Activated CD4-positive, alpha-beta memory T cell treated with anti-CD3 and anti-CD28 coated beads, Interleukin-2, amount 10 ng/mL, durations not matched to agents 7 days and 5 days (primary cell): ENCODE results near the gene CLMN. TPM values are rescaled to one million over a fixed set of nuclear protein-coding genes. Genes with fewer than 3 reads are reported as not detected.

Experiments used
- CTCF ChIA-PET: fragments of 350-600 bp; sonication (Branson Sonifier 250); formaldehyde crosslinking; loops from one replicate; lab custom pipeline; 2021; ENCODE audit warnings: antibody characterized with exemption, inconsistent platforms; lab: Charles Lee
- POLR2A ChIA-PET: fragments of 350-600 bp; sonication (Branson Sonifier 250); formaldehyde crosslinking; loops from one replicate; lab custom pipeline; 2021; ENCODE audit warnings: antibody characterized with exemption; lab: Charles Lee
- DNase-seq: peaks from one replicate; pipeline ENCODE4 v3.0.0-alpha.2; 2020
- H3K27ac Mint-ChIP-seq: one replicate; pipeline ENCODE4 v1.8.0; 2021; ENCODE audit warnings: mild to moderate bottlenecking, mixed read lengths
- H3K27me3 Mint-ChIP-seq: one replicate; pipeline ENCODE4 v1.8.0; 2021; ENCODE audit warnings: mixed read lengths
- H3K36me3 Mint-ChIP-seq: one replicate; pipeline ENCODE4 v1.8.0; 2021; ENCODE audit warnings: low read depth, mixed read lengths
- H3K4me1 Mint-ChIP-seq: one replicate; pipeline ENCODE4 v1.8.0; 2021; ENCODE audit warnings: mixed read lengths
- H3K4me3 Mint-ChIP-seq: one replicate; pipeline ENCODE4 v1.8.0; 2021; ENCODE audit warnings: mild to moderate bottlenecking, mixed read lengths
- H3K9me3 Mint-ChIP-seq: one replicate; pipeline ENCODE4 v1.8.0; 2021; ENCODE audit warnings: mixed read lengths
- total RNA-seq, 2 experiments: library from RNA; stranded (reverse); gene quantifications; one replicate each; pipeline ENCODE4 v1.2.3, GENCODE V29; 2021

Gene CLMN
- total RNA-seq, 2 experiments from 2014 or later: 0.33 to 0.48 TPM

DNA sequence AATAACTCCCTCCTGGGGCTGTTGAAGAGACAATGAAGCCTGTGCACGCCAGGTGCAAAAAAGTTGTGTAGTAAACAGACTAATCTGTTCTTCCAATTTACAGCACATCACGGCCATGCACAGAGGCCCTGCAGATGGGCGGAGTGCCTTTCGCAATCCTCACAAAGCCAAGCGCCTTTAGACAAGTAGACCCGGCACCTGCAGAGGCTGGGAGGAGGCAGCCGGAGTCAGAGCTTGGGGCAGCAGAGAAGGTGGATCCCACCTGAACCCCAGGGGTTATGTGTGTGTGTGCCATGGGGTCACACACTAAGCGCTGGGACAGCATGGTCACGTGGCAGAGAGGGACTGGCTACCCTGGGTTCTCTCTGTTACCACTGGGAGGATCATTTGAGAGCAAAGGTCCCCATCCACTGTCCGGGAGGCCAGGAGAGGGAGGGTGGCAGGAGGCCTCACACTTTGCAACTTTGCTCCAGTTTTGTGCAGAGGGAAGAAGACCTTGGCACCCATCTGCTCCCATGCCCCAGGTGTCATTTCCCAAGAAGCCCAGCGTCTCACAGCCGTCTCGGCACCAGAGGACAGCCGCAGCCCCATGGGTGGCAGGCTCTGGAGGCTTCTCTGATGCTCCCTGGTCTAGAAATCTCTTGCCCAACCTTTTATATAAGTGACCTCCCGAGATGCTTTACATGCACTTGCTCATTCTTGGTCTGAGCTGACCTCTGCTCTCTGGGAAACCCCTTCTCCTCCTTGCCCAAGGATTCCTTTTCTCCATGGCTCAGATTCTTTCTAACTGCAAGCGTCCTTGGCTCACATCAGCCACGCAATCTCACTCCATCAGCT is 82.4 kb downstream of the CLMN start:
- no peak overlapping the region for H3K4me3 Mint-ChIP-seq
- H3K27ac Mint-ChIP-seq: no peak overlapping the region
- DNase-seq: no peak
- no peaks in the 10 kb centered on the region for H3K36me3 Mint-ChIP-seq
- peaks cover 5% of the 10 kb centered on the region for H3K27me3 Mint-ChIP-seq
- CTCF ChIA-PET: no interaction called here
- POLR2A ChIA-PET: no interaction called here
- no peaks in the 10 kb centered on the region for H3K4me1 Mint-ChIP-seq
- H3K9me3 Mint-ChIP-seq: no peaks in the 10 kb centered on the region

DNA sequence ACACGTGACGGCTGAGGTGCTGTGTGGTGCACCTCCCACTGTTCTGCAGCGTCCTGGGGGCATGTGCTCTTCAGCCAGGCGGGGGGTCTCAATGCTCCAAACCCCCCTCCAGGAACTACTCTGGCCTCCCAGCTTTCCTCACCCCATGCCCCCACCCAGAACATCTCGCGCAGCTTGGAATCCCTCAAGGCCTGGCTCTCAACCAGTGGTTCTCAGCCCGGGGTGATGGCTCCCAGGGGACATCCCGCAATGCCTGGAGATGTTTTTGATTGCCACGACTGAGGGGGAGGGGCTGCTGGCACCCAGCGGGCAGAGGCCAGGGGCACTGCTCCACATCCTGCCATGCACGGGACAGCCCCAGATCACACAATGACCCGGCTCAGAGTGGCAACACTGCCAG is 83.5 kb downstream of the CLMN start:
- Mint-ChIP-seq H3K27me3 (peaks cover 5% of the 10 kb centered on the region), H3K36me3 (no peaks in the 10 kb centered on the region), H3K27ac (no peak overlapping the region), H3K9me3 (no peaks in the 10 kb centered on the region), H3K4me3 (no peak overlapping the region), H3K4me1 (no peaks in the 10 kb centered on the region)
- CTCF ChIA-PET: no interaction called here
- no peak for DNase-seq
- POLR2A ChIA-PET: no interaction called here

DNA sequence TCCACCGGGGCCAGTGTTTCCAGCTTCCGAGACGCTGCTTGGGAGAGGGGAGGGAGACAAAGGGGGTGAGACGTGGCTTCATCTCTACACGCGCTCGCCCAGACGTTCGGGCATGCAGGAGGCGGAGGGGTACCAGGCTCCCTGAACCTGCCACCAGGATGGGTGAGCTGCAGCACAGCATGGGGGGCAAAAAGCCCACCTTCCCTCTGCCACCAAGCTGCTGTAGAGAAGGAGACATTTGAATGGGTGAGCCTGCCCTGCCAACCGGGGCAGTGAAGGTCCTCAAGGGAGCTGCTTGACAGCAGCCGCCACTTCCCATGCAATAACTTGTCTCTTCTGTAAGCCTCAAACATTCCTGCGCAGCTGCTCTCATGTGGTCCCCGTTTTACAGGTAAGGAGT is 83.9 kb downstream of the CLMN start:
- no peaks in the 10 kb centered on the region for H3K9me3 Mint-ChIP-seq
- H3K27me3 Mint-ChIP-seq: peaks cover 5% of the 10 kb centered on the region
- no peak overlapping the region for H3K27ac Mint-ChIP-seq
- POLR2A ChIA-PET: no interaction called here
- no peaks in the 10 kb centered on the region for H3K36me3 Mint-ChIP-seq
- no peak overlapping the region for H3K4me3 Mint-ChIP-seq
- CTCF ChIA-PET: no interaction called here
- no peak for DNase-seq
- H3K4me1 Mint-ChIP-seq: no peaks in the 10 kb centered on the region

DNA sequence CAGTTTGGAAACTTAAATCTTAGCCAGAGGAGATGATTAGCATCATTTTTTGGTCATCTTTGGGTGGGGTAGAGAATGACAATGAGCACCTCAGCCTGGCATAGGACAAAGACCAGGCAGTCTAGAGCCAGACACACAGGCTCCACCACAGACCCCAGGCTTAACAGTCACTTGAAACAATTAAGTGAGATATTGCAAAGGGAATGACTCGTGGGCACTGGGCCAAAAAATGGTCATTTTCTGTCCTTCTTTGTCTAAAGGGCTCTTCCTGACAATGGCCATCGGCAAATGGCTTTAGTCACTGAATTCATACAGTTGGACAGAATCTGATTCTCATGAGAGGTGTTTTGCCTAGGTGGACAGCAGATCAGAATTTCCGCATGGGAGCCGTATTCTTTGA is 84.4 kb downstream of the CLMN start:
- CTCF ChIA-PET: no interaction called here
- H3K27ac Mint-ChIP-seq: no peak overlapping the region
- no peak overlapping the region for H3K4me3 Mint-ChIP-seq
- H3K36me3 Mint-ChIP-seq: no peaks in the 10 kb centered on the region
- H3K9me3 Mint-ChIP-seq: no peaks in the 10 kb centered on the region
- no peaks in the 10 kb centered on the region for H3K4me1 Mint-ChIP-seq
- POLR2A ChIA-PET: no interaction called here
- no peak for DNase-seq
- H3K27me3 Mint-ChIP-seq: peaks cover 5% of the 10 kb centered on the region

DNA sequence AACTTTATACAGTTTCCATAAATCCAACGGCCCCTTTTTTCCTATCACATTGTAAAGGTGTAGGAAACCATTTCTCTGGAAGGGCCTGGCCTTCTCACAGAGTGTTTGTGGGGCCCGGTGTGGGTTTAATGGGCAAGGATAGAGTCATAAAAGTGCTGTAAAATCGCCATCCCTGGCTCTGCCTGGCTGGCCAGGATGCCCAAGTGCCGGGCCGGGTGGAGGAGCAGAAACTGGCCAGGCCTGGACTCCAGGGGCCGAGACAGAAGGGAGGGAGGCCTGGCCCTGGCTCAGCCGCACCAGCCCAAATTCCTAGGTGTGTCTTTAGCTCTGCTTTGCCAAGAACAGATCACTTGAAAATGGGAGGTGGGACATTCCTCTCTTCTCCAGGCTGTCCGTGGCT is 85.3 kb downstream of the CLMN start:
- Mint-ChIP-seq H3K27me3 (peaks cover 5% of the 10 kb centered on the region), H3K36me3 (no peaks in the 10 kb centered on the region), H3K27ac (no peak overlapping the region), H3K9me3 (no peaks in the 10 kb centered on the region), H3K4me3 (no peak overlapping the region), H3K4me1 (no peaks in the 10 kb centered on the region)
- ChIA-PET CTCF (no interaction called here), POLR2A (no interaction called here)
- no peak for DNase-seq

DNA sequence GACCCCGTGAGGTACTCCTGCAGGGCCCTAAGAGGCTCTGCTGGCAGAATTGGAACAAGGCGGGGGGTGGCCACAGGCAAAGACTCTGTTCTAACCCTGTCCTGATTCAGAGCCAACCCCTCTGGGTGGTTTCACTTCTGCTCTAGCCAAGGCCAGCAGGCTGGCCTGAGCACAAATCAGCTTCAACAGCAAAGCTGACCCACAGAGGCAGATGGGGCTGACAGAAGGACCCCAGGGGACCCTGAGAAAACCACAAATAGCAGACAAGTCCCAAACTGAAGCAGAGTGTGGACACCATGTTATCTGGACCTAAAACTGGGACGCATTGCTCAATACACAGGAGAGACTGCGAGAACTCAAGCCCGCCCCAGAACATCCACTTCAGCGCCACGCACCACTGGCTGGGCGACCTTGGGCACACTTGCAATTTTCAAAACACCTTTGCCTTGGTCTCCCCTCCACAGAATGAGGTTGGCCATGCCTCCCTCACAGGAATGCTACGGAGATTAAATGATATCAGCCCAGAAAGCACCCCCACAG is 85.9 kb downstream of the CLMN start:
- no peak for DNase-seq
- no peaks in the 10 kb centered on the region for H3K4me1 Mint-ChIP-seq
- no peaks in the 10 kb centered on the region for H3K9me3 Mint-ChIP-seq
- no peak overlapping the region for H3K4me3 Mint-ChIP-seq
- ChIA-PET POLR2A (no interaction called here), CTCF (no interaction called here)
- no peaks in the 10 kb centered on the region for H3K36me3 Mint-ChIP-seq
- H3K27ac Mint-ChIP-seq: no peak overlapping the region
- peaks cover 4% of the 10 kb centered on the region for H3K27me3 Mint-ChIP-seq

DNA sequence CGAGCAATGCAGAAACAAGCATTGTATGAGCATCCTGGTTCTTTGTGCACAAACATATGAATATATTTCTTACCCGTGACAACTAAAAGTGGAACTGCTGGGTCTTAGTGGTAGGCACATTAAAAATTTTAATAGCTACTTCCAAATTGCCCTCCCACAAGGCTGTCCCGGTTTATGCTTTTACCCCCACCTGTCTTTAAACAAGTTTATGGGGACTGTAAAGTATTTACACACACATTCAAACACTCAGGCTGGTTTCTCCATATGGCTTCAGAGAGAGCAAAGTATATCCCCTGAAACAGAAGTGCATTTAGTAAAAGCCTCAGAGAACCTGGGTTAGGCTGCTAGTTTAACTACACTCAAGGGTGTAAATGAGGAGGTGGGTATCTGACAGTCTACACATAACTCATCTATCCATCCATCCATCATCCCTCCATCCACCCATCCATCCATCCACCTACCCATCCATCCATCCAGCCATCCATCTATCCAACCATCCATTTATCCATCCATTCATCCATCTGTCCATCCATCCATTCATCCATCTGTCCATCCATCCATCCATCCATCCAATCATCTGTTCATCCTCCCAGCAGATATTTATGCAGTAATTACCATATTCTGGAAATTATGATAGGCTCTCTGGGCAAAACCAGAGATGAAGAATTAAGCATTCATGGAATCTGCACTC is 86.7 kb downstream of the CLMN start:
- no peaks in the 10 kb centered on the region for H3K9me3 Mint-ChIP-seq
- no peak overlapping the region for H3K4me3 Mint-ChIP-seq
- no peak for DNase-seq
- no peaks in the 10 kb centered on the region for H3K36me3 Mint-ChIP-seq
- peaks cover 4% of the 10 kb centered on the region for H3K27me3 Mint-ChIP-seq
- H3K4me1 Mint-ChIP-seq: no peaks in the 10 kb centered on the region
- no peak overlapping the region for H3K27ac Mint-ChIP-seq
- ChIA-PET CTCF (no interaction called here), POLR2A (no interaction called here)

DNA sequence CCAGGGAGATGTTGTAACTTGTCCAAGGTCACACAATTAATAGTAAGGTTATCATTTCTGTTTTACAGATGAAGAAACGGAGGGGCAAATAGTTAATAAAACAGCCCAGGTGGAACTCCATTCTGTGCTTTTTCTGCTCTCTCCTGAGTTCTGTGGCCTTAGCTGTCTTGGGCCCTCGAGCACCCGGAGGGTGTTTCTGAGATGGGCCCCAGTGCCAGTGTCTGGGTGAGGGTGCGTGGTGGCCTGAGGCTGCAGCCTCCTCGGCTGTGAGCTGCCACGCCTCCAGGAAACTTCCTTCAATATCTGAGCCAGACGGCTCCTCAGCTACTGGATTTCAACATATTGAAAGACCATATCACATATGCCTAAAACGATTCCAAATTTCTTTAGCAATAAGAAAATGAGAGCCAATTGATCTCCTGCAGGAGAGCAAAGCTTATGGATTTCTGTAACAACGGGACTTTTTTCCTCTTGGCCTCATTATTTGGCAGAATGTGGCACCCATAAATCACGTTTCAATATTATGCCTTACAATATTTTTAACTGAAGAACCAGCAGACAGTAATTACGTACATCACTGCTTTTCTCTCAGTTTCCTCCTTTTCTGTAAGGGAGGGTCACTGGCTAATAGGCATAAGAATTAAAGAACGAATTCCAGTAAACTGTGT is 87.6 kb downstream of the CLMN start:
- Mint-ChIP-seq H3K4me3 (no peak overlapping the region), H3K4me1 (no peaks in the 10 kb centered on the region), H3K27ac (no peak overlapping the region), H3K36me3 (no peaks in the 10 kb centered on the region), H3K9me3 (no peaks in the 10 kb centered on the region), H3K27me3 (peaks cover 4% of the 10 kb centered on the region)
- DNase-seq: no peak
- ChIA-PET CTCF (no interaction called here), POLR2A (no interaction called here)

DNA sequence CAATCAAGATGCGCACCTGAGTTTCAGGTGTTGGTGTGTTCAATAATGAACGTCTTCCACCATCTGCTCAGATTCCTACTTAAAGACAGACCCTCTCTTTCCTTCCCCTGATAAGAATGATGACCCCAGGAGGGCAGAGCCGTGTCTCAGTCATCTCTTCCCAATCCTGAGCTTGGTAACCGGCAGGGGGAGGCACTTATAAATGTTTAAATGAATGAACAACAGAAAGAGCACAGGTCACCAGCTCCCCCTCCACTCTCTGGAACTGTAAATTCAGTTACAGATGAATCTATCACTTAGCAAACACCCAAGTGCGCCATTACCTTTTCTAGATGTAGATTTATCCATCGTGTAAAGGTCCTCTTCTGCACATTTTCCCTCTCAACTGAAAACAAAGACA is 90.0 kb downstream of the CLMN start:
- H3K27ac Mint-ChIP-seq: no peak overlapping the region
- H3K4me1 Mint-ChIP-seq: no peaks in the 10 kb centered on the region
- peaks cover 4% of the 10 kb centered on the region for H3K27me3 Mint-ChIP-seq
- ChIA-PET CTCF (no interaction called here), POLR2A (no interaction called here)
- DNase-seq: no peak
- no peaks in the 10 kb centered on the region for H3K9me3 Mint-ChIP-seq
- no peaks in the 10 kb centered on the region for H3K36me3 Mint-ChIP-seq
- H3K4me3 Mint-ChIP-seq: no peak overlapping the region

DNA sequence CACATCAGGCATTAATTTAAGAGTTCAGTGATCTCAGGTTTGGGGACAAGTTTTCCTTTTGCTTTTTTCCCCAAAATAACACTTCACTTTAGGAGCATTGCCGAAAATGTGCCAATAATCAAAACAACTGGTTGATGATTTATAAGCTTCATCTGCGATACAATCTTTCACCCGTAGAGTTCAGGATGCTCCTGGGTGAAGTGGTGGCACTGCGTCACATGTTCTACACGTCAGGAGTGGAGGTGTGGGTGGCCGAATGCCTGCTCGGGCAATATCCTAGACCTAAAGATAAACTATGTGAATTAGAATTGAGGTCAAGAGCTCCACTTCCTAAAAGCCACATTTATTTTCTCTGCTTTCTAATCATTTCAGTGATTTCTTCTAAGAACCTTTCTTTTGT is 91.5 kb downstream of the CLMN start:
- H3K4me1 Mint-ChIP-seq: no peaks in the 10 kb centered on the region
- CTCF ChIA-PET: no interaction called here

DNA sequence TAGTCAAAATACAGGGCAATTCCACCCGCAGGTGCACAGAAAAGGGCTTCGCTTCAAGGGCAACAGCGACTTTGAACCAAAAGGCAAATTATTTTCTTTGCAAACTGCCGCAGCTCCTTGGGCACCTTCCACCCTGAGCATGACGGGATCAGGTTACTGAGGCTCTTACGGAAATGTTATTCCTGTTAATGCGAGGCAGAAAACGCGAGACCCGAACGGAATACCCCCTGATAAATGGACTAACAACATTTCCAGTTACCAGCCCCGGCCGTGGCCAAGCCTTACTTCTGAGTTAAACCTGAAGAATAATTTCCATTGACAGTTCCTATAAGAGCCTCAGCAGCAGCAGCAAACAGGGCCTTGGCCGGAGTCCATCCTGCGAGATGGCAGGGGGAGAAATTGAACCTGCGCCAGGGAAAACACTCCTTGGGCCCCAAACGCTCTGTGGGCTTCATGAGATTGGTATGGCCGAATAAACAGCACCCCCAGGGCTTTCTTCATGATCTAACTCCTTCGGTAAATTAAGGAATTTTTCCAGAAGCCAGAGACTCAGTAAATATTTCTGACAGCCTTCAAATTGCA is 92.3 kb downstream of the CLMN start:
- CTCF ChIA-PET: no interaction called here
- H3K27me3 Mint-ChIP-seq: no peaks in the 10 kb centered on the region
- H3K4me3 Mint-ChIP-seq: no peak overlapping the region
- no peaks in the 10 kb centered on the region for H3K9me3 Mint-ChIP-seq
- H3K27ac Mint-ChIP-seq: no peak overlapping the region
- no peaks in the 10 kb centered on the region for H3K36me3 Mint-ChIP-seq
- DNase-seq: no peak
- H3K4me1 Mint-ChIP-seq: no peaks in the 10 kb centered on the region
- POLR2A ChIA-PET: no interaction called here

More for the DNA sequence above, 91.5 kb downstream of the CLMN start:
- Mint-ChIP-seq H3K4me3 (no peak overlapping the region), H3K36me3 (no peaks in the 10 kb centered on the region), H3K9me3 (no peaks in the 10 kb centered on the region), H3K27me3 (peaks cover 2% of the 10 kb centered on the region), H3K27ac (no peak overlapping the region)
- POLR2A ChIA-PET: no interaction called here
- no peak for DNase-seq

DNA sequence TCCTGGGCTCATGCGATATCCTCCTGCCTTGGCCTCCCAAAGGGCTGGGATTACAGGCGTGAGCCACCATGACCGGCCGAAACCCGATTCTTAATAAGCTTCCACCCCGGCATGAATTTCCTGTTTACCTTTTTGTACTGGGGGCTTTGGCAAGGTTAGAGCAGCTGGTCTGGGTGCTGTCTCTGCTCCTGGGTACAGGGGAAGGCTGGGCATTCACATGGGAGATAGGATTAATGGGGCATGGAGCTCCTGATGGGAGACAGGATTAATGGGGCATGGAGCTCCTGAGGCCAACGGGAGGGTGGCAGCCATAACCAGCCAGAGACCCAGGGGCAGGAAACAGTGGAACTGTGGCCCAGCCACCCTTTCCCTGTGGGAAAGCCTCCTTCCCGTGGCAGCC is 92.9 kb downstream of the CLMN start:
- POLR2A ChIA-PET: no interaction called here
- Mint-ChIP-seq H3K4me1 (no peaks in the 10 kb centered on the region), H3K9me3 (no peaks in the 10 kb centered on the region), H3K27ac (no peak overlapping the region), H3K27me3 (no peaks in the 10 kb centered on the region), H3K4me3 (no peak overlapping the region), H3K36me3 (no peaks in the 10 kb centered on the region)
- CTCF ChIA-PET: no interaction called here
- no peak for DNase-seq

DNA sequence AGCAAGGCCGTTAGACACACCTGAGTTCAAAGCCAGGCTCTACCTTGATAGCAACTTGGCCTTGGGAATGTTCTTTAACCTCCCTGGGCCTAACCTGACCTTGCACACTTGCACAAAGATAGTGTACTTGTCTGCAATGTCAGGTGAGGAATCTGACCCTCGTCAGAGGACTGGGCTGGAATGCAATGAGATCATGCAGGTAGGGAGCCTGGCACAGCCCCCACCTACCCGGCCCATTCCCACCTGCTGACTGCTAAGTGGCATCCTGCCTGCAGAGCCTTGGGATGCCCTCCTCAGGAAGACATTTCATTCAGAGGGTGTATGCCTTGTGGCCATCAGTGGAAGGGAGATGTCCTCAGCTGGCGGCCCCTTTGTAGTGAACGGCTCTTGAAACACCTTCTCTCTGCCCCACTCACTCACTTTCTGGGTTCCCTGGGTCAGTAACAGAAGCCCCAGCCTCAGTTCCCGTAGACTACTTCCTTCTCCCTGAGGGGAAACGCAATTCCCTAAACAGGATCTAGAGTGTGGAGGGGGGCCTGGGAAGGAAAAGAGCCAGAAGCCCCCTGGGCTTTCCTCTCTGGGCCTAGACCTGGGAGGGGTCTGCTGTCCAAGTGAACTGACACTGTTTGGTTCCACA is 94.3 kb downstream of the CLMN start:
- Mint-ChIP-seq H3K4me3 (no peak overlapping the region), H3K27me3 (no peaks in the 10 kb centered on the region), H3K9me3 (no peaks in the 10 kb centered on the region), H3K36me3 (no peaks in the 10 kb centered on the region), H3K27ac (no peak overlapping the region), H3K4me1 (no peaks in the 10 kb centered on the region)
- no peak for DNase-seq
- ChIA-PET CTCF (no interaction called here), POLR2A (no interaction called here)
